GM18519 (cell line): Measurements from ENCODE around the gene KRT34.
"Not testable (repeated sequence)": the region's sequence is repeated elsewhere in the genome, so short reads cannot be mapped to it uniquely, and the experiment has no call there.

Experiments
- ATAC-seq: cut with Tn5 transposase; IDR thresholded peaks from one replicate; pipeline ENCODE4 v1.9.1; 2021; ENCODE audit warnings: mild to moderate bottlenecking, moderate library complexity; ENCODE audit not compliant: unreplicated experiment, low FRiP score

KRT34 gene

GRCh38 chr17:41381943-41382342 lies at the start of gene KRT34:
TSS of gene KRT34 (minus strand) at chr17:41382306. CDS start at chr17:41382246, 60 bp downstream.
- ATAC-seq: not testable (repeated sequence)

- not testable (repeated sequence) for ATAC-seq
Observed at GRCh38 chr17:41430376-41430775, 48.3 kb upstream of the KRT34 start.

DNA sequence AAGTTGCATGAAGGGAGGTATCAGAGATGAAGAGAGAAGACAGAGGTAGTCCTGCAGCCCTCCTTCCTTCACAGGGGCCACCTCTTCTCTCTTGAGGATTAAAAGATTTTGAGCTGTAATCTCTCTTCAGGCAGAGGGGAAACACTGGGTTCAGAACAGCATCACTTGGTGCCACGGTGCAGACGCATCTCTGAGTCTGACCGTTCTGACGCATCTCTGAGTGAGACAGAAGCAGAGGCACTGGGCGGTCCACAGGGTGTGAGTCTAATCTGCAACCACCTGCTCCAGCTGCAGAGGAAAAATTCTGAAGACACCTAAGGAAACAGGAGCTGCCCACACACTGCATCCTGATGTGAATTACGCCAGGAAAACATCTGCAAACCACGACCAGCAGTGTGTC lies 47.6 kb upstream of the KRT34 start:
- no peak for ATAC-seq

- no peak for ATAC-seq
Observed at GRCh38 chr17:41428591-41429291, 46.6 kb upstream of the KRT34 start.

DNA sequence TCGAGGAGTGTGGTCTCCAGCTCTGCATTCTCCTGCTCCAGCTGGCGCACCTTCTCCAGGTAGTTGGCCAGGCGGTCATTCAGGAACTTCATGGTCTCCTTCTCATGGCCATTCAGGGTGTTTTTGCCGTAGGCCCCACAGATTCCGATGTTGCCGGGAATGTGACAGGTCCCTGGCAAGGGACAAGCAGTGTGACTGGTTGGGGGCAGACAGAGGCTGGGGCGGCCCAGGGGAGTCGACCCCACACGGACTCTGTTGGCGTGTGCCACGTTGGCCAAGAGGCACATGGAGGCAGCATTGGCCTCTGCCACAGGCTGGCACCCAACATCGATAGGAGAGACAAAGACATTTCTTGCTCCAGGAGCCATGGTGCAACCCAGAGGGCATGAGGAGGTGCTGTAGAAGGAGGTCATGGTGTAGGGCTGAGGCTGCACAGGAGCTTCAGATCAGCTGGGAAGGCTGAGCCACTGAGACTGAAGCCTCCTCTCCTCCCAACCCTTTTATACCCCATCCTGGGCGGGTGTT lies 42.1 kb upstream of the KRT34 start, which contains the start of gene KRT37:
Gene KRT37 (minus strand): TSS at position 475 of the 525 bp plus-strand sequence. CDS start 62 bp downstream, at position 413.
- ATAC-seq: no peak

DNA sequence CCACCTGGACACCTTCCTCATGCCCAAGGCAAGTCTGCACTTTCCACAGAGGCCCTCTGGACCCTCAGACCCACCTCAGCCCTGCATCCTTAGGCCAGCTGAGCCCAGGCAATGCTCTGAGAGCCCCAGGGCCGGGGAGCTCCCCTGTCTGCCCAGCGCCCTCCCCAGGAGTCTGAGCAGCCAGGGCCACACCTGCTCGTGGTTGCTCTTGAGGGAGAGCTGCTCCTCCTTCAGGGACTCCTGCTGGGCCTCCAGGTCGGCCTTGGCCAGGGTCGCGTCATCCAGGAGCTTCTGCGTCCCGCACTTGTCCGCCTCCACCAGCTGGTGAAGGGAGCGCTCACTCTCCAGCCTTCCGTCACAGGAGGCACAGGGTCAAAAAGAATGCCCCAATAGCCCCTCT lies 40.5 kb upstream of the KRT34 start:
- ATAC-seq: not testable (repeated sequence)

- no peak for ATAC-seq
Observed at GRCh38 chr17:41421617-41422016, 39.5 kb upstream of the KRT34 start.

DNA sequence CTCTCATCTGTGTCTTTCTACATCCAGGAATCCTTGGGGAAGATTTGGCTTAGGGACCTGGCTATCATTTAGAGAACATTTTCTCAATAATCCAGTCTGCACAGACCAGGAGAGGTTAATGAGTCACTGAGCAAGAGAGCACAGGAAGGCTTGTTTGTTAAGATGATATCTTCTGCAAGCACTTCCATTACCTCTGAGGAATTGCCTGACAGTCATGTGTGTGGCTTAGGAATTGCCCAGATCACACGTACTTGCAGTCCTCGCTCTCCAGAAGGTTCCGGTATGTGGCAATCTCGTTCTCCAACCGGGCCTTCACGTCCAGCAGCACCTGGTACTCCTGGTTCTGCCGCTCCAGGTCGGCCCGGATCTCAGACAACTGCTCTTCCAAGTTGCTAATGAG lies 39.0 kb upstream of the KRT34 start:
- no peak for ATAC-seq

DNA sequence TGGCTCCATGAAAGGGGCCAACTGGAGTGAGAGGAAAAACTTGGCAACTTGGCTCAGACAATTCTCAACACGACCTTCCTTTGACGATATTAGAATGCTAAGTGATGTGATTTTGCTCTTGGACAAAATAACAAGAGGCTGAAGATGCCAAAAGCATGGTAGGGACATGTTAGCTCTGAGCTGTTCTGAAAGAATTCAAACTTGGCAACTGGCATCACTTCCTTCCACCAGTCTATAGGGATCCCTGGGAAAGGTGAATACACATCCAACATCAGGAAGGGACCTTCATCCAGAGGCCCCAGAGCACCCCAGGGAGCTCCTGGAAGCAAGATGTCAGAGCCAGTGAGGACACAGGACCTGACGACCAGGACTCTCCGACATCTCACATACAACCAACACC lies 38.0 kb upstream of the KRT34 start:
- ATAC-seq: no peak

GRCh38 chr17:41419716-41420115 lies 37.6 kb upstream of the KRT34 start:
- ATAC-seq: no peak

GRCh38 chr17:41418116-41418860 lies 36.2 kb upstream of the KRT34 start:
- ATAC-seq: no peak

- no peak for ATAC-seq
Observed at GRCh38 chr17:41417576-41418015, 35.5 kb upstream of the KRT34 start.

GRCh38 chr17:41417127-41417526 lies 35.0 kb upstream of the KRT34 start:
- no peak for ATAC-seq

GRCh38 chr17:41416479-41416878 lies 34.4 kb upstream of the KRT34 start:
- ATAC-seq: no peak

GRCh38 chr17:41415833-41416335 lies 33.8 kb upstream of the KRT34 start:
- no peak for ATAC-seq

- no peak for ATAC-seq
Observed at GRCh38 chr17:41415411-41415810, 33.3 kb upstream of the KRT34 start.

DNA sequence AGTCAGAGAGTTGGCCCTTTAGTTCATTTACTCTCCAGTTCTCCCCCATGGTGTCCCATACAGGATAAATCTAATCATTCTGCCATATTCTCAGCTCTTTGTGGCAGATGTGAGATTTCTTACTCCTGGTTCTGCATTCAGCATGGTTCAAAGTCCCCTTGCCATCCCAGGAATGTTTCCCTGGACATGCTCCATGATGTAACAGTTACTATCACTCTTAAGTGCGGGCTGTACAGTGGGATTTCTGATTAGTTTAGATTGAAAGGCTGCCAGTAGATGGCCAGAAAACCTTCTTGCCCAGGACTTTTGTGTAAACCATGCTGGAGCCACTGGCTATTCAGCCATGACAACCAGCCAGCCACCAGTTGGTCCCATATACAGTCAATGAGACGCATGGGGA lies 31.9 kb upstream of the KRT34 start:
- ATAC-seq: no peak

DNA sequence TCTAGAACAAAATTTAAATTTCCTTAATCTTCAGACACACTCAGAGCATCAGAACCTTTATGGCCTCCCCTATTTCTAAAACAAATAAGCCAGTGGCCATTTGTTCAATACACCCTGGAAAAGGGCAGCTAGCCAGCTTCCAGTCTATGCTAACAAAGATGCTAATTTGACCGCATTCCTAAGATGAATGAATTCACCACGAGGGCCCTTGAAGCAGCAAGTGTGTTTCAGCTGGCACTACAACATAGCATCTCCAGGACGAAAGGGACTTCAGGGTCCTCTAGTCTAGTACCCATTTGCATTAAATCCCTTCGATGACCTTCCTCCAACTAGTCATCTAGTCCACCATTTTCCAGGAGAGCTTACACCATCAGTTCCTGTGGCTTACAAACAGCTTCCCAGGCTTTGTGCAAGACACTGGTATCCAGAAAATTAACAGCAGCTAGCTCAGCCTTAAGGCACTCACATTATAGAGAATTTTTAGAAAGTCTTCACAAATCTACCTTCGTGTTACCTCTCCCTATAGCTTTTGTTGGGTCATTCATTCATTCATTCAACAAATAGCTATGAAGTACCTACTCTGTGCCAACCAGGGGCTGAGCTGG lies 31.3 kb upstream of the KRT34 start:
- no peak for ATAC-seq

DNA sequence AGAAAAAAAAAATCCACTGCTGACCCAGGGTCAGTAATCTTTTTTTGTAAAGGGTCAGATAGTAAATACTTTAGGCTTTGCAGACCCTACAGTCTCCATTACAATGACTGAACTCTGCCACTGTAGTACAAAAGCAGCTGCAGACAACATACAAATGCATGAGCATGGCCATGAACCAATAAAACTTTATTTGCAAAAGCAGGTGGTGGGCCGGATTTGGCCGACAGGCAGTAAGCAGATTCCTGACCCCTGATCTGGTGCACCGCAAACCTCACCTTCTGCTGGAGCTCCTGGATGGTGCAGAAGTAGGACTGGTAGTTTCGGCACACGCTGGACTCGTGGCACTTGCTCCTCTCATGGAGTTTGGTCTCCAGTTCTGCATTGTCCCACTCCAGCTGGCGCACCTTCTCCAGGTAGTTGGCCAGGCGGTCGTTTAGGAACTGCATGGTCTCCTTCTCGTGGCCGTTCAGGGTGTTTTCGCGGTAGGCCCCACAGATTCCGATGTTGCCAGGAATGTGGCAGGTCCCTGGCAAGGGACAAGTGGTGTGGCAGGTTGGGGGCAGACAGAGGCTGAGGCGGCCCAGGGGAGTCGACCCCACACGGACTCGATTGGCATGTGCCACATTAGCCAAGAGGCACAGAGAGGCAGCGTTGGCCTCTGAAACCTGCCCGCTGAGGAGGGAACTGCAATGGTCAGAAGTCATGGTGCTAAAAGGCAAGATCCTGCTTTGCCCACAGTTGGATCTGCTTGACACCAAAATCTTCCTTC lies 29.1 kb upstream of the KRT34 start:
- ATAC-seq: no peak

- ATAC-seq: no peak
Observed at GRCh38 chr17:41407226-41407625, 25.1 kb upstream of the KRT34 start.
